ENCODE measurements around the gene SAMD10.
"Not testable (repeated sequence)": the region's sequence is repeated elsewhere in the genome, so short reads cannot be mapped to it uniquely, and the experiment has no call there.

SAMD10 gene

GRCh38 chr20:63973636-63974401 is 5.6 kb downstream of the SAMD10 start:
- Histone ChIP-seq H3K27me3 (replicated peaks in 2 of 5; ENCODE audit: control insufficient read depth in 4 of 5, insufficient read depth in 5 of 5, low read length in 4 of 5) (no peaks in the 10 kb centered on the region), H3K4me3 (ENCODE audit: control insufficient read depth in 1 of 7, extremely low read depth in 1 of 7, insufficient read depth in 4 of 7, low read depth in 2 of 7, low read length in 6 of 7) (peak overlapping the region in 3 of 7 experiments; percentile 16 to 52 (median 19)), H3K27ac (ENCODE audit: insufficient read depth in 1 of 2, low read depth in 1 of 2, low read length in 2 of 2, poor library complexity in 1 of 2, severe bottlenecking in 2 of 2) (no peak overlapping the region), H3K4me1 (ENCODE audit: control extremely low read depth in 1 of 4, control insufficient read depth in 4 of 4, insufficient read depth in 4 of 4, low read length in 3 of 4) (peaks cover 0 to 43% (median 37%) of the 10 kb centered on the region in 4 experiments), H3K36me3 (ENCODE audit: control insufficient read depth in 4 of 4, insufficient read depth in 4 of 4, low read length in 3 of 4) (peaks cover 0 to 28% (median 18%) of the 10 kb centered on the region in 4 experiments), H3K9me3 (ENCODE audit: control extremely low read depth in 1 of 5, control insufficient read depth in 4 of 5, insufficient read depth in 2 of 5, low read depth in 1 of 5, low read length in 4 of 5) (no peaks in the 10 kb centered on the region)
- POLR2A ChIA-PET = no interaction called here
- CTCF ChIA-PET = interaction anchor here (0.6 to 2.2 kb wide), 24 partner anchors 10 to 332 kb away, joined by 3 to 21 read pairs (median 4); partner anchors contain the start of gene TPD52L2
- 24% methylated on average over 26 of the region's 37 CpGs for WGBS (ENCODE audit: insufficient coverage)
- DNase-seq = peak; percentile 74 to 86 (median 83)

GRCh38 chr20:63973160-63973479 is 6.3 kb downstream of the SAMD10 start:
- H3K9me3 ChIP-seq (ENCODE audit: control extremely low read depth in 1 of 5, control insufficient read depth in 4 of 5, insufficient read depth in 2 of 5, low read depth in 1 of 5, low read length in 4 of 5) = no peaks in the 10 kb centered on the region
- H3K36me3 ChIP-seq (ENCODE audit: control insufficient read depth in 4 of 4, insufficient read depth in 4 of 4, low read length in 3 of 4) = peaks cover 0 to 34% (median 18%) of the 10 kb centered on the region in 4 experiments
- ChIA-PET CTCF (interaction anchor here (0.7 to 2.2 kb wide), 20 partner anchors 9 to 331 kb away, joined by 3 to 21 read pairs (median 4); partner anchors contain the start of gene TPD52L2), POLR2A (no interaction called here)
- peaks cover 0 to 43% (median 37%) of the 10 kb centered on the region in 4 experiments for H3K4me1 ChIP-seq (ENCODE audit: control extremely low read depth in 1 of 4, control insufficient read depth in 4 of 4, insufficient read depth in 4 of 4, low read length in 3 of 4)
- no peak overlapping the region for H3K27ac ChIP-seq (ENCODE audit: insufficient read depth in 1 of 2, low read depth in 1 of 2, low read length in 2 of 2, poor library complexity in 1 of 2, severe bottlenecking in 2 of 2)
- 100% methylated on average over 3 of the region's 3 CpGs for WGBS (ENCODE audit: insufficient coverage)
- no peaks in the 10 kb centered on the region for H3K27me3 ChIP-seq (replicated peaks in 2 of 5; ENCODE audit: control insufficient read depth in 4 of 5, insufficient read depth in 5 of 5, low read length in 4 of 5)
- H3K4me3 ChIP-seq (ENCODE audit: control insufficient read depth in 1 of 7, extremely low read depth in 1 of 7, insufficient read depth in 4 of 7, low read depth in 2 of 7, low read length in 6 of 7) = no peak overlapping the region
- no peak for DNase-seq

- Histone ChIP-seq H3K4me1 (ENCODE audit: control extremely low read depth in 1 of 4, control insufficient read depth in 4 of 4, insufficient read depth in 4 of 4, low read length in 3 of 4) (peaks cover 0 to 40% (median 35%) of the 10 kb centered on the region in 4 experiments), H3K36me3 (ENCODE audit: control insufficient read depth in 4 of 4, insufficient read depth in 4 of 4, low read length in 3 of 4) (peaks cover 0 to 40% (median 22%) of the 10 kb centered on the region in 4 experiments), H3K27ac (ENCODE audit: insufficient read depth in 1 of 2, low read depth in 1 of 2, low read length in 2 of 2, poor library complexity in 1 of 2, severe bottlenecking in 2 of 2) (no peak overlapping the region), H3K27me3 (replicated peaks in 2 of 5; ENCODE audit: control insufficient read depth in 4 of 5, insufficient read depth in 5 of 5, low read length in 4 of 5) (no peaks in the 10 kb centered on the region), H3K9me3 (ENCODE audit: control extremely low read depth in 1 of 5, control insufficient read depth in 4 of 5, insufficient read depth in 2 of 5, low read depth in 1 of 5, low read length in 4 of 5) (no peaks in the 10 kb centered on the region), H3K4me3 (ENCODE audit: control insufficient read depth in 1 of 7, extremely low read depth in 1 of 7, insufficient read depth in 4 of 7, low read depth in 2 of 7, low read length in 6 of 7) (no peak overlapping the region)
- POLR2A ChIA-PET = no interaction called here
- no peak for DNase-seq
- WGBS (ENCODE audit: insufficient coverage) = 84% methylated on average over 13 of the region's 18 CpGs
- CTCF ChIA-PET = interaction anchor here (1.1 to 2.2 kb wide), 9 partner anchors 8 to 80 kb away, joined by 3 to 21 read pairs (median 6); partner anchors contain the start of gene PRPF6
Measured at GRCh38 chr20:63972312-63973159, 6.9 kb downstream of the SAMD10 start.

- CTCF ChIA-PET = interaction anchor here (1.6 kb wide), 1 partner anchor 8 kb away, joined by 4 read pairs; the partner anchor contains the start of gene PRPF6
- H3K27me3 ChIP-seq (replicated peaks in 2 of 5; ENCODE audit: control insufficient read depth in 4 of 5, insufficient read depth in 5 of 5, low read length in 4 of 5); POLR2A ChIA-PET; H3K27ac ChIP-seq (ENCODE audit: insufficient read depth in 1 of 2, low read depth in 1 of 2, low read length in 2 of 2, poor library complexity in 1 of 2, severe bottlenecking in 2 of 2); DNase-seq; H3K9me3 ChIP-seq (ENCODE audit: control extremely low read depth in 1 of 5, control insufficient read depth in 4 of 5, insufficient read depth in 2 of 5, low read depth in 1 of 5, low read length in 4 of 5); H3K4me3 ChIP-seq (ENCODE audit: control insufficient read depth in 1 of 7, extremely low read depth in 1 of 7, insufficient read depth in 4 of 7, low read depth in 2 of 7, low read length in 6 of 7): not testable (repeated sequence)
- H3K4me1 ChIP-seq (ENCODE audit: control extremely low read depth in 1 of 4, control insufficient read depth in 4 of 4, insufficient read depth in 4 of 4, low read length in 3 of 4) = peaks cover 0 to 37% (median 31%) of the 10 kb centered on the region in 4 experiments
- WGBS (ENCODE audit: insufficient coverage) = 61% methylated on average over 3 of the region's 10 CpGs
- peaks cover 0 to 43% (median 27%) of the 10 kb centered on the region in 4 experiments for H3K36me3 ChIP-seq (ENCODE audit: control insufficient read depth in 4 of 4, insufficient read depth in 4 of 4, low read length in 3 of 4)
Measured at GRCh38 chr20:63971960-63972311, 7.5 kb downstream of the SAMD10 start.

GRCh38 chr20:63970714-63971431 is 8.6 kb downstream of the SAMD10 start:
- peaks cover 0 to 13% (median 0%) of the 10 kb centered on the region in 5 experiments for H3K9me3 ChIP-seq (ENCODE audit: control extremely low read depth in 1 of 5, control insufficient read depth in 4 of 5, insufficient read depth in 2 of 5, low read depth in 1 of 5, low read length in 4 of 5)
- H3K4me3 ChIP-seq (ENCODE audit: control insufficient read depth in 1 of 7, extremely low read depth in 1 of 7, insufficient read depth in 4 of 7, low read depth in 2 of 7, low read length in 6 of 7) = no peak overlapping the region
- 96% methylated on average over 4 of the region's 5 CpGs for WGBS (ENCODE audit: insufficient coverage)
- DNase-seq = no peak
- CTCF ChIA-PET = interaction anchor here (1.6 kb wide), 1 partner anchor 10 kb away, joined by 4 read pairs; the partner anchor contains the start of gene PRPF6
- peaks cover 3 to 46% (median 30%) of the 10 kb centered on the region in 4 experiments for H3K36me3 ChIP-seq (ENCODE audit: control insufficient read depth in 4 of 4, insufficient read depth in 4 of 4, low read length in 3 of 4)
- no peak overlapping the region for H3K27ac ChIP-seq (ENCODE audit: insufficient read depth in 1 of 2, low read depth in 1 of 2, low read length in 2 of 2, poor library complexity in 1 of 2, severe bottlenecking in 2 of 2)
- POLR2A ChIA-PET = no interaction called here
- H3K27me3 ChIP-seq (replicated peaks in 2 of 5; ENCODE audit: control insufficient read depth in 4 of 5, insufficient read depth in 5 of 5, low read length in 4 of 5) = no peaks in the 10 kb centered on the region
- peaks cover 0 to 37% (median 30%) of the 10 kb centered on the region in 4 experiments for H3K4me1 ChIP-seq (ENCODE audit: control extremely low read depth in 1 of 4, control insufficient read depth in 4 of 4, insufficient read depth in 4 of 4, low read length in 3 of 4)

- peak; percentile 49 to 73 (median 65) for DNase-seq
- peak within 1 kb of the TSS; percentile 54 to 83 for H3K27ac ChIP-seq (ENCODE audit: insufficient read depth in 1 of 2, low read depth in 1 of 2, low read length in 2 of 2, poor library complexity in 1 of 2, severe bottlenecking in 2 of 2)
- POLR2A ChIA-PET = no interaction called here
Measured at GRCh38 chr20:63969838-63970713, 9.4 kb downstream of the SAMD10 start, which contains the start of gene ZNF512B. TSS of gene ZNF512B (minus strand) at chr20:63969930. CDS start at chr20:63967950, 1,980 bp downstream.

More at GRCh38 chr20:63969838-63970713, 9.4 kb downstream of the SAMD10 start, which contains the start of gene ZNF512B:
- no peaks in the 10 kb centered on the region for H3K27me3 ChIP-seq (replicated peaks in 2 of 5; ENCODE audit: control insufficient read depth in 4 of 5, insufficient read depth in 5 of 5, low read length in 4 of 5)
- WGBS (ENCODE audit: insufficient coverage) = 9% methylated on average over 43 of the region's 73 CpGs
- peaks cover 0 to 37% (median 30%) of the 10 kb centered on the region in 4 experiments for H3K4me1 ChIP-seq (ENCODE audit: control extremely low read depth in 1 of 4, control insufficient read depth in 4 of 4, insufficient read depth in 4 of 4, low read length in 3 of 4)
- H3K9me3 ChIP-seq (ENCODE audit: control extremely low read depth in 1 of 5, control insufficient read depth in 4 of 5, insufficient read depth in 2 of 5, low read depth in 1 of 5, low read length in 4 of 5) = peaks cover 0 to 13% (median 0%) of the 10 kb centered on the region in 5 experiments
- CTCF ChIA-PET = no interaction called here
- peaks cover 3 to 39% (median 26%) of the 10 kb centered on the region in 4 experiments for H3K36me3 ChIP-seq (ENCODE audit: control insufficient read depth in 4 of 4, insufficient read depth in 4 of 4, low read length in 3 of 4)
- peak within 1 kb of the TSS; percentile 49 to 86 (median 78) for H3K4me3 ChIP-seq (ENCODE audit: control insufficient read depth in 1 of 7, extremely low read depth in 1 of 7, insufficient read depth in 4 of 7, low read depth in 2 of 7, low read length in 6 of 7)
